OCI-LY3 (cell line): ENCODE results near the gene HECW1.

ENCODE experiments used
- CTCF ChIP-seq: fragments of 200-600, 300-600 bp; sonication (generic); IDR thresholded peaks from 2 replicates; pipeline ENCODE4 v1.5.1; 2014; ENCODE audit warnings: antibody characterized with exemption, low read length, low read depth
- EZH2phosphoT487 ChIP-seq: fragments of 200-600 bp; shearing (Covaris generic); IDR thresholded peaks from 2 replicates; pipeline ENCODE4 v1.6.1; 2018; ENCODE audit warnings: antibody characterized with exemption, mixed run types, low read depth

GRCh38 chr7:43530553-43531410 lies 418.3 kb downstream of the HECW1 start:
- TF ChIP-seq CTCF (no peak), EZH2phosphoT487 (no peak)
